GM19452 (cell line): Measurements from ENCODE around the gene IRF2.

Source experiments
- ATAC-seq: cut with Tn5 transposase; IDR thresholded peaks from one replicate; pipeline ENCODE4 v1.9.1; 2021; ENCODE audit not compliant: unreplicated experiment

The IRF2 gene

DNA sequence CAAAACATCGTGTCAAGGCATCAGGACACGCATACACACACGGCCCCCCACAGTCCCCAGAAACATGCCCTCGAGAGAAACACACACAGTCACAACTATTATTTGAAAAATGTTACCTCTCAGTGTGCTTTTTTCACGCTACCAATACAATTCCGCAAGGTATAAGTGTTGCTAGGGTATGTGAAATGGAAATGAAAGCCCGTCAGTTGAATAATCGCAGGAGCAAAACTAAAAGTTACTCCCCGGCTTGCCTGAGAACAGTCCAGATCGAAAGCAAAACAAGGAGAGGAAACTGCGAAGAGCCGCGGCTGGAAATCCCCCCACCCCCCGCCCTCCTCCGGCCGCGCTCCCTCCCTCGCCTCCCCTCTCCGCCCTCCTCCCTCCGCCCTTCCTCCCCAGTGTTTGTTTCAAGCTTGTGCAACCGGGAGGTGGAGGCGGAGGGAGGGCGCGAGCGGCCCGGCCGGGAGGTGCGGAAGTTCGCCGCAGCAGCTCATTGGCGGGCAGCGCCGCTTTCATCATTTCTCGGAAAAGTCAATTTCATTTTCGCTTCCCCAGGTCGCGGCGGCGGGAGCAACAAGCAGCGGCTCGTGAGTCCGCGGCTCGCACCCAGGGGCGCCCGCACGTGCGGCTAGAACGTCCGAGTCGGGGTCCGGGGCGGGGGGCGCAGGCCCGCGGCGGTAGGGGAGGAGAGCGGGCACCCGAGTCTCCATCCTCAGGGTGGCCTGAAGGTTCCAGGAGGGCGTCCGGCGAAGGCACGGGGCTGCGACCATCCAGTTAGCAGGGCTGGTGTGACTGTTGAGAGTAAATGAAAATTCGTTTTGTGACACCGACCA, at the start of gene IRF2:
TSS of gene IRF2 (minus strand) at position 288 of the 833 bp plus-strand sequence. CDS start 45,486 bp downstream, outside the sequence.
- peak; percentile 50 for ATAC-seq

DNA sequence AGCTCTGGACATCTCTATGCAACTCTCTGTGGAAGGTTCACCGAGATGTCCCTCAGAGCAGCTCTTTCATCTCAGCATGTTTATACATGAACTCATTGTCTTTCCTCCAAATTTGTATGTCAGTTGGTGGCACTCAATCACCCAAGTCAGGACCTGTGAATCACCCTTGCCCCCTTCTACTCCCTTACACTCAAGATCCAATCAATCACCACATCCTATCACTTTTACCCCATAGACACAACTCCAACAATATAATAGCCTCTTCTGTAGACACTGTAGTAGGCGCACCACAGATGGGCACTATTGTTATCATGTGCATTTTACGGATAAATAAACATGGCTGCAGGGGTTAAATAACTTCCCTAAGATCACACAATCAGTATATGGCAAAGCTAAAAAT, 41.3 kb upstream of the IRF2 start:
- ATAC-seq, result no peak

DNA sequence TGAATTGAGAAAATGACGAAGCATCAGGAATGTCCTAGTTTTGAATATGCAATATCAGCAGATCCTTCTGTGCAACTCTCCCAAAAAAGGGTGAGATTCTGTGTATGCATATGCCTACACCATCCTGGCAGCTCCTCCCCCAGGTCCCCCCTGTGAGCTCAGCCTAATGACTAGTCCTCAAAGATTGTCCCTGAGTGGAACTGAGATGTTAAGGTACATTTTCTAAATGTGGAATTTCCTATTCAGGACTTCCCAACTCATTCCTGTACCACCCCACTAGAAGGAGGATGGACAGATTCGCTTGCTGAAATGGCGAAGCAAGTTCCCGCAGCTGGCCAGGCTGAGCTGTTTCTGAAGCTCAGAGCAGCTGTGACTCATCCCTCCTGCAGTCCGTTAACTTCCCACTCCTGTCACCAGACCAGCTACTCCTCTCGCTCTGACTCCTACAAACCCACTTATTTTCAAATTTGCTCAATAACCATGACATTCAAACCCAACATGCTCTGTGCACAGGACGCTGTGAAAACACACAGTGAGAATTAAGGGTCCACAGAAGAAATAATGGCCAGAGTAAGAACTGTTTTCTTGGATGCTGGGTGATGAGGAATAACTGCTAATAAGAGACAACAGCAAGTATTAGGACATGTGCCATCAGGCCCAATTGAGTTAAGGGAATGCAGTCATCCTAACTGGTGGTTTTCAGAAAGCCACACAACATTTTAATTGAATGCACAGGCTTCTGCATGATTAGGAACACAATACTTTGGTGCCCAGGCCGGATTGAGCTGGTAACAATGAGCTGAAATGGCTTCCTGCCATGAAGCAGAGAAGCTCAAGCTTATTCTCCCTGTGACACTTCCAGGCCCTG, 40.0 kb upstream of the IRF2 start:
- peak; percentile 97 for ATAC-seq

GRCh38 chr4:184513802-184514120, 39.4 kb upstream of the IRF2 start:
- ATAC-seq, result peak; percentile 5

- ATAC-seq, result no peak
These were observed 36.8 kb upstream of the IRF2 start for GRCh38 chr4:184511156-184511555.

DNA sequence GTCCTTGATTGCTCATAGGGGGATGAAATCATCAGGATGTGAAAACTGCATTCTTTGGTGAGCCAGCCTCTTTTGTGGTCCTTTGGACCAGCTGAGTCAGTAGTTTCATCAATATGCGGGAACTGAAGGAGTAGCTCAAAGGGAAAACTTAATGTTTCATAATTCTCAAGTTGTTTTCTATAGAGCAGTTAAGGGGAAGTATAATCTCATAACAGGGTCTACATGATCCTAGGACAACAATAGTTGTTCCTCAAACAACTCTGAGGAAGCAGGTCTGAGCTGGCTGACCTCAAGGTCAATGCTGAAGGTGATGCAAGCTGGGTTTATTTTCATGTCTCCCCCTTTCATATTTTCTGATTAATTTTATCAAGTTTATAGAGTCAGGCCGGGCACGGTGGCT, 36.1 kb upstream of the IRF2 start:
- ATAC-seq, result no peak

GRCh38 chr4:184506527-184507121, 32.3 kb upstream of the IRF2 start:
- peak; percentile 99 for ATAC-seq

- no peak for ATAC-seq
These were observed 30.0 kb upstream of the IRF2 start for GRCh38 chr4:184504385-184504784.

- ATAC-seq, result no peak
These were observed 29.5 kb upstream of the IRF2 start for GRCh38 chr4:184503869-184504300.

- no peak for ATAC-seq
These were observed 26.6 kb upstream of the IRF2 start for GRCh38 chr4:184500748-184501589.

- no peak for ATAC-seq
These were observed 25.6 kb upstream of the IRF2 start for GRCh38 chr4:184499996-184500395.

- ATAC-seq, result no peak
These were observed 24.2 kb upstream of the IRF2 start for GRCh38 chr4:184498598-184498997.

GRCh38 chr4:184489771-184490170, 15.4 kb upstream of the IRF2 start:
- no peak for ATAC-seq

DNA sequence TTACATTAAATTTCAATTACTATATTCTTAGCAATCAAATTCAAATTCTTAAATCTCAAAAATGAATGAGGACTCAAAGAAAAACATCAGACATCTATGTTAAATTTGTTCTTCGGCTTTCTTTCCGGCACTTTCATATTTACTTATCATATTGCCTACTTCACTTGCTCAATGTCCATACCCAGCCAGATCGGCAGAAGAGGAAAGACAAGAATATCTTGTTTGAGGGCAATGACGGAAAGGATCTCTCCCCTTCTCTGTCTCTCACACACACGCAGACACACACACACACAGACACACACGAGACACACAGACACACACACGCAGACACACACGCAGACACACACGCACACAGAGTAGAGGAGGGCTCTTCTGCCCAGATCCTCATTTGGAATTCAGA, 13.2 kb upstream of the IRF2 start:
- no peak for ATAC-seq

DNA sequence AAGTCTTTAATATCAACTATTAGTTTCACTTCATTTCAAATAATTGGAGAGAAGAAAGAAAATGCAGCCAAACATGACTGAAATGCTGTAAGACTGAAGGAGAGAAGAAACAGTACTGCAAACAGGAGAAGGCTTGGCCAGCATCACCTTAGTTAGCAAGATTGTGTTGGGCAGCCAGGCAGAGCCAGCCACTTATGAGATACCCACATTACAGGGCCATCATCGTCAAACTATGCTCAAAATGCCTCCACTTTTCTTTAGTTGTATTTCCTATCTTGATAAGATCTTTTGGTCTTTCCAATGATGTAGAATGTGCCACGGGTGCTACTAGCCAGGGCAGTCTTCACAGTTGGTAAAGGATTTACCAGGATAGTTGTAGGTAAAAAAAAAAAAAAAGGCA, 10.9 kb upstream of the IRF2 start:
- no peak for ATAC-seq

GRCh38 chr4:184481544-184481943, 7.2 kb upstream of the IRF2 start:
- ATAC-seq, result no peak

- ATAC-seq, result no peak
These were observed 5.2 kb upstream of the IRF2 start for GRCh38 chr4:184479516-184479950.

- ATAC-seq, result no peak
These were observed 3.0 kb upstream of the IRF2 start for GRCh38 chr4:184477201-184477999.

GRCh38 chr4:184476695-184477094, 2.3 kb upstream of the IRF2 start:
- no peak for ATAC-seq

- ATAC-seq, result no peak
These were observed 1.1 kb upstream of the IRF2 start for GRCh38 chr4:184475498-184475897.
